ENCODE data around the gene RNF38. TPM values are rescaled to one million over a fixed set of nuclear protein-coding genes. Genes with fewer than 3 reads are reported as not detected.

RNF38 gene
- total RNA-seq, 1 experiment from 2014 or later, result 18.1 TPM

DNA sequence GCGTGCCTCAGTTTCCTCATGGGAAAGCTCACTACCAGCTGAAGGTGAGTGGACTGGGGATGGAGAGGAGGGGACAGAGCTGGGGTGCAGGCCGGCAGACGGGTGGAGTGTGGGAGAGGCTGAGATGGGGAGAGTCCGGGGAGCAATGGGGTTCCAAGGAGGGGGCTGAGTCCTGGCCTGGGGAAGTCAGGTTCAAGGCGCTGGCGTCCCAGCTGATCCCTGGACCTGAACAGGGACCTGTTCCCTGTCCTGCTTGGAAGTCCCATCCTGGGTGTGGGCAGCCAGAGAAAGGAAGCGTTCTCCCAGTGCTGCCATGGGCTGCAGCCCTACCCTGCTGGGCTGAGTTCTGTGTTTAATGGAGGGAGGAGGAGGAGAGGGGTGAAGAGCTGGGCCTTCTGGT lies 80.9 kb downstream of the RNF38 start (continued):
- TF ChIP-seq, protein P1, sequence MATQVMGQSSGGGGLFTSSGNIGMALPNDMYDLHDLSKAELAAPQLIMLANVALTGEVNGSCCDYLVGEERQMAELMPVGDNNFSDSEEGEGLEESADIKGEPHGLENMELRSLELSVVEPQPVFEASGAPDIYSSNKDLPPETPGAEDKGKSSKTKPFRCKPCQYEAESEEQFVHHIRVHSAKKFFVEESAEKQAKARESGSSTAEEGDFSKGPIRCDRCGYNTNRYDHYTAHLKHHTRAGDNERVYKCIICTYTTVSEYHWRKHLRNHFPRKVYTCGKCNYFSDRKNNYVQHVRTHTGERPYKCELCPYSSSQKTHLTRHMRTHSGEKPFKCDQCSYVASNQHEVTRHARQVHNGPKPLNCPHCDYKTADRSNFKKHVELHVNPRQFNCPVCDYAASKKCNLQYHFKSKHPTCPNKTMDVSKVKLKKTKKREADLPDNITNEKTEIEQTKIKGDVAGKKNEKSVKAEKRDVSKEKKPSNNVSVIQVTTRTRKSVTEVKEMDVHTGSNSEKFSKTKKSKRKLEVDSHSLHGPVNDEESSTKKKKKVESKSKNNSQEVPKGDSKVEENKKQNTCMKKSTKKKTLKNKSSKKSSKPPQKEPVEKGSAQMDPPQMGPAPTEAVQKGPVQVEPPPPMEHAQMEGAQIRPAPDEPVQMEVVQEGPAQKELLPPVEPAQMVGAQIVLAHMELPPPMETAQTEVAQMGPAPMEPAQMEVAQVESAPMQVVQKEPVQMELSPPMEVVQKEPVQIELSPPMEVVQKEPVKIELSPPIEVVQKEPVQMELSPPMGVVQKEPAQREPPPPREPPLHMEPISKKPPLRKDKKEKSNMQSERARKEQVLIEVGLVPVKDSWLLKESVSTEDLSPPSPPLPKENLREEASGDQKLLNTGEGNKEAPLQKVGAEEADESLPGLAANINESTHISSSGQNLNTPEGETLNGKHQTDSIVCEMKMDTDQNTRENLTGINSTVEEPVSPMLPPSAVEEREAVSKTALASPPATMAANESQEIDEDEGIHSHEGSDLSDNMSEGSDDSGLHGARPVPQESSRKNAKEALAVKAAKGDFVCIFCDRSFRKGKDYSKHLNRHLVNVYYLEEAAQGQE (IDR thresholded peaks at IDR 0.05; ENCODE audit: low read depth), result no peak
- TF ChIP-seq POLR2A (IDR thresholded peaks at IDR 0.05; ENCODE audit: borderline replicate concordance, extremely low read depth, insufficient read depth, insufficient read length), result no peak

DNA sequence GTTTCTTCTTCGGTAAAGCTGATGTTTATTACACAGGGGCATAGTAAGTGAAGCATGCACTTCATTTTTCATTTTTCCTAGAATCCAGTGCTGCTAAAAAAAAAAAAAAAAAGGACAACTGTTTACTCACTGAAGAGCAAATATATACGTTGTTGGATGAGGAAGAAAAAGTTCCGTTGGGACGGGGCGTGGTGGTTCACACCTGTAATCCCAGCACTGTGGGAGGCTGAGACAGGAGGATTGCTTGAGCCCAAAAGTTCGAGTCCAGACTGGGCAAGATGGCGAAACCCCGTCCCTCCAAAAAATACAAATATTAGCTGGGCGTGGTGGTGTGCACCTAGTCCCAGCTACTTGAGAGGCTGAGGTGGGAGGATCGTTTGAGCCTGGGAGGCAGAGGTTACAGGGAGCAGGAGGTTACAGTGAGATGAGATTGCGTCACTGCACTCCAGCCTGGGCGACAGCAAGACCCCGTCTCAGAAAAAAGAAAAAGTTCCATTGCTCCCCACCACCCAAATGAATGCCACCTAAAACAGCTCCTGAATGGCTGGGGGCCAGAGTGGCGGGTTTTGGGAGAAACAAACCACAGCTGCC lies 81.8 kb downstream of the RNF38 start:
- no peaks in the 10 kb centered on the region for H4K20me1 ChIP-seq (ENCODE audit: insufficient read depth)
- DNase-seq (ENCODE audit: low read depth, low spot score) (no peak), ATAC-seq (no peak)
- H3K79me2 ChIP-seq (ENCODE audit: insufficient read depth, low read length), result no peaks in the 10 kb centered on the region
- peaks cover 13 to 26% of the 10 kb centered on the region in 2 experiments; a peak in 3 of 4 replicates for H3K4me1 ChIP-seq (ENCODE audit: control insufficient read depth in 1 of 2, insufficient read depth in 2 of 2, low read length in 2 of 2)
- intact Hi-C loops (cut with micrococcal nuclease), result no loop called here
- no peak overlapping the region for H3K4me3 ChIP-seq (replicated peaks in 1 of 2; ENCODE audit: low read depth in 1 of 2, low read length in 2 of 2)
- ChIA-PET CTCF (interaction anchor here (1.5 to 1.8 kb wide), 2 partner anchors 10 kb away, joined by 4 to 11 read pairs; no protein-coding TSS in a partner anchor), RAD21 (ENCODE audit: low non-redundant PET in 1 of 2, low total read pairs in 2 of 2, uncharacterized antibody in 2 of 2, unreplicated experiment in 2 of 2) (no interaction called here), POLR2A (no interaction called here)
- no peak overlapping the region for H2AFZ ChIP-seq (ENCODE audit: low read depth, low read length, poor library complexity, severe bottlenecking)
- BruUV-seq (replicated peaks), result no TSS peak
- no peaks in the 10 kb centered on the region for H3K36me3 ChIP-seq (ENCODE audit: control insufficient read depth in 1 of 2, insufficient read depth in 2 of 2, low read length in 2 of 2)
- H3K4me2 ChIP-seq (ENCODE audit: low read length), result peak overlapping the region; percentile 43
- H3K9me3 ChIP-seq (ENCODE audit: control insufficient read depth in 1 of 2, insufficient read depth in 1 of 2, low read depth in 1 of 2, low read length in 2 of 2), result no peaks in the 10 kb centered on the region
- no peak for TF ChIP-seq JUND (IDR thresholded peaks at IDR 0.05)
- no peak for TF ChIP-seq CEBPB (IDR thresholded peaks at IDR 0.05; ENCODE audit: low read depth)
- TF ChIP-seq, protein P2, sequence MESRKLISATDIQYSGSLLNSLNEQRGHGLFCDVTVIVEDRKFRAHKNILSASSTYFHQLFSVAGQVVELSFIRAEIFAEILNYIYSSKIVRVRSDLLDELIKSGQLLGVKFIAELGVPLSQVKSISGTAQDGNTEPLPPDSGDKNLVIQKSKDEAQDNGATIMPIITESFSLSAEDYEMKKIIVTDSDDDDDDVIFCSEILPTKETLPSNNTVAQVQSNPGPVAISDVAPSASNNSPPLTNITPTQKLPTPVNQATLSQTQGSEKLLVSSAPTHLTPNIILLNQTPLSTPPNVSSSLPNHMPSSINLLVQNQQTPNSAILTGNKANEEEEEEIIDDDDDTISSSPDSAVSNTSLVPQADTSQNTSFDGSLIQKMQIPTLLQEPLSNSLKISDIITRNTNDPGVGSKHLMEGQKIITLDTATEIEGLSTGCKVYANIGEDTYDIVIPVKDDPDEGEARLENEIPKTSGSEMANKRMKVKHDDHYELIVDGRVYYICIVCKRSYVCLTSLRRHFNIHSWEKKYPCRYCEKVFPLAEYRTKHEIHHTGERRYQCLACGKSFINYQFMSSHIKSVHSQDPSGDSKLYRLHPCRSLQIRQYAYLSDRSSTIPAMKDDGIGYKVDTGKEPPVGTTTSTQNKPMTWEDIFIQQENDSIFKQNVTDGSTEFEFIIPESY (IDR thresholded peaks at IDR 0.05; ENCODE audit: extremely low read depth, insufficient replicate concordance, low read length), result no peak
- TF ChIP-seq, protein P3, sequence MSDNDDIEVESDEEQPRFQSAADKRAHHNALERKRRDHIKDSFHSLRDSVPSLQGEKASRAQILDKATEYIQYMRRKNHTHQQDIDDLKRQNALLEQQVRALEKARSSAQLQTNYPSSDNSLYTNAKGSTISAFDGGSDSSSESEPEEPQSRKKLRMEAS (IDR thresholded peaks at IDR 0.05), result no peak
- TF ChIP-seq ZFX (IDR thresholded peaks at IDR 0.05), result no peak
- no peak for TF ChIP-seq EZH2phosphoT487 (IDR thresholded peaks at IDR 0.05; ENCODE audit: borderline replicate concordance)
- no peak for TF ChIP-seq ZNF274 (IDR thresholded peaks at IDR 0.05; ENCODE audit: low read depth, low read length)
- no peak for TF ChIP-seq RAD21 (IDR thresholded peaks at IDR 0.05; ENCODE audit: low read depth)
- TF ChIP-seq SIN3A (IDR thresholded peaks at IDR 0.05; ENCODE audit: low read depth), result no peak
- TF ChIP-seq, protein P4, sequence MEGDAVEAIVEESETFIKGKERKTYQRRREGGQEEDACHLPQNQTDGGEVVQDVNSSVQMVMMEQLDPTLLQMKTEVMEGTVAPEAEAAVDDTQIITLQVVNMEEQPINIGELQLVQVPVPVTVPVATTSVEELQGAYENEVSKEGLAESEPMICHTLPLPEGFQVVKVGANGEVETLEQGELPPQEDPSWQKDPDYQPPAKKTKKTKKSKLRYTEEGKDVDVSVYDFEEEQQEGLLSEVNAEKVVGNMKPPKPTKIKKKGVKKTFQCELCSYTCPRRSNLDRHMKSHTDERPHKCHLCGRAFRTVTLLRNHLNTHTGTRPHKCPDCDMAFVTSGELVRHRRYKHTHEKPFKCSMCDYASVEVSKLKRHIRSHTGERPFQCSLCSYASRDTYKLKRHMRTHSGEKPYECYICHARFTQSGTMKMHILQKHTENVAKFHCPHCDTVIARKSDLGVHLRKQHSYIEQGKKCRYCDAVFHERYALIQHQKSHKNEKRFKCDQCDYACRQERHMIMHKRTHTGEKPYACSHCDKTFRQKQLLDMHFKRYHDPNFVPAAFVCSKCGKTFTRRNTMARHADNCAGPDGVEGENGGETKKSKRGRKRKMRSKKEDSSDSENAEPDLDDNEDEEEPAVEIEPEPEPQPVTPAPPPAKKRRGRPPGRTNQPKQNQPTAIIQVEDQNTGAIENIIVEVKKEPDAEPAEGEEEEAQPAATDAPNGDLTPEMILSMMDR (IDR thresholded peaks at IDR 0.05 in 2 of 3, conservative IDR thresholded peaks at IDR 0.05 in 1 of 3; ENCODE audit: borderline replicate concordance in 1 of 3, insufficient read depth in 1 of 3, low read depth in 2 of 3, low read length in 2 of 3), result no peak
- TF ChIP-seq SP1 (IDR thresholded peaks at IDR 0.05; ENCODE audit: low read depth), result no peak
- H3K27ac ChIP-seq (ENCODE audit: low read depth, low read length), result no peak overlapping the region
- no peaks in the 10 kb centered on the region for H3K27me3 ChIP-seq (ENCODE audit: insufficient read depth, low read length)
- H3K9ac ChIP-seq (ENCODE audit: low read length), result no peak overlapping the region
- no peaks in the 10 kb centered on the region for H3K9me2 ChIP-seq (ENCODE audit: insufficient read depth)
